Panc1 (cell line): ENCODE data around the gene FBLIM1. TPM values are rescaled to one million over a fixed set of nuclear protein-coding genes. Genes with fewer than 3 reads are reported as not detected.

Experiments used
- ATAC-seq: fragments of 200-7000 bp; cut with Tn5 transposase; 2 replicates; pipeline ENCODE4 v1.9.1; 2020; ENCODE audit warnings: mild to moderate bottlenecking, moderate library complexity
- BruUV-seq: library from RNA; stranded (reverse); fragments of 400-500 nt; replicated peaks from 2 replicates; lab custom pipeline; 2021; lab: Mats Ljungman, UMichigan
- CTCF ChIA-PET: fragments of 300-600 bp; sonication (Branson Sonifier 250); formaldehyde crosslinking; loops from one replicate; lab custom pipeline; 2022; ENCODE audit warnings: antibody characterized with exemption; lab: Charles Lee
- POLR2A ChIA-PET: fragments of 300-600 bp; sonication (Branson Sonifier 250); formaldehyde crosslinking; loops from one replicate; lab custom pipeline; 2022; ENCODE audit warnings: antibody characterized with exemption; lab: Charles Lee
- DNase-seq: peaks from one replicate; pipeline ENCODE4 v3.0.0-alpha.2; 2010; ENCODE audit warnings: low read depth, low spot score
- H3K27ac ChIP-seq: 2 replicates; pipeline ENCODE4 v1.5.1; 2011; ENCODE audit warnings: mild to moderate bottlenecking, low read length, inconsistent platforms
- H3K27me3 ChIP-seq: fragments of 200-500 bp; sonication (Bioruptor generic); 2 replicates; pipeline ENCODE4 v1.6.0; 2014; ENCODE audit warnings: low read length, inconsistent platforms; ENCODE audit not compliant: control insufficient read depth, insufficient read depth
- H3K36me3 ChIP-seq: fragments of 200-500 bp; sonication (Bioruptor generic); 2 replicates; pipeline ENCODE4 v1.5.1; 2014; ENCODE audit warnings: inconsistent platforms, mild to moderate bottlenecking, low read length, moderate library complexity; ENCODE audit not compliant: control insufficient read depth, insufficient read depth
- H3K4me1 ChIP-seq: 2 replicates; pipeline ENCODE4 v1.5.1; 2011; ENCODE audit warnings: inconsistent platforms, mild to moderate bottlenecking, low read length, moderate library complexity; ENCODE audit not compliant: control insufficient read depth, insufficient read depth
- H3K4me3 ChIP-seq, 2 experiments: 2 replicates each; pipeline ENCODE4 v1.5.1; 2011 to 2012; ENCODE audit warnings: low read depth in 2 of 2, low read length in 2 of 2, mild to moderate bottlenecking in 2 of 2, inconsistent platforms in 1 of 2, moderate library complexity in 1 of 2
- H3K9me3 ChIP-seq: fragments of 200-500 bp; sonication (Bioruptor generic); 2 replicates; pipeline ENCODE4 v1.5.1; 2014; ENCODE audit warnings: low read depth, mild to moderate bottlenecking, inconsistent platforms, low read length, moderate library complexity; ENCODE audit not compliant: control insufficient read depth, insufficient read depth
- CTCF ChIP-seq: fragments of 450-650 bp; IDR thresholded peaks from 2 replicates; pipeline ENCODE4 v1.5.1; 2017; ENCODE audit warnings: mild to moderate bottlenecking
- POLR2AphosphoS5 ChIP-seq: IDR thresholded peaks from 2 replicates; pipeline ENCODE4 v1.6.1; 2012; ENCODE audit warnings: mild to moderate bottlenecking, low read depth, low read length, moderate library complexity
- REST ChIP-seq, 2 experiments: IDR thresholded peaks; 2 replicates each; pipeline ENCODE4 v1.6.1; 2011 to 2012; ENCODE audit warnings: low read depth in 2 of 2, control low read depth in 1 of 2, low read length in 1 of 2, mild to moderate bottlenecking in 1 of 2, moderate library complexity in 1 of 2; ENCODE audit not compliant: insufficient read depth in 1 of 2
- SIN3A ChIP-seq: IDR thresholded peaks from 2 replicates; pipeline ENCODE4 v1.6.1; 2012; ENCODE audit warnings: low read depth, mild to moderate bottlenecking, low read length, moderate library complexity, borderline replicate concordance; ENCODE audit not compliant: insufficient read depth
- TCF7L2 ChIP-seq: IDR thresholded peaks from 2 replicates; pipeline ENCODE4 v1.6.1; 2011; ENCODE audit warnings: mild to moderate bottlenecking, low read depth, low read length, inconsistent platforms
- in situ Hi-C: cut with HindIII; loops from 2 replicates; pipeline ENCODE4 v1.10.0; 2016; ENCODE audit warnings: low sequenced_read_pairs, low pct_unique_long_range_greater_than_20kb
- intact Hi-C: fragments of 100-400 bp; cut with micrococcal nuclease; formaldehyde crosslinking; loops from one replicate; pipeline ENCODE4 v1.10.0; 2022; ENCODE audit not compliant: unreplicated experiment
- total RNA-seq: library from RNA; stranded (reverse); gene quantifications from one replicate; pipeline ENCODE4 v1.2.1, GENCODE V29; 2021; ENCODE audit not compliant: unreplicated experiment

FBLIM1 gene
- total RNA-seq, 1 experiment from 2014 or later: 4.3 TPM

- BruUV-seq: no TSS peak
- no peak overlapping the region for H3K4me3 ChIP-seq
- in situ Hi-C loops (no loop called here), intact Hi-C loops (no loop called here)
- no peaks in the 10 kb centered on the region for H3K4me1 ChIP-seq
- H3K36me3 ChIP-seq: no peaks in the 10 kb centered on the region
- ChIA-PET CTCF (no interaction called here), POLR2A (no interaction called here)
- H3K9me3 ChIP-seq: no peaks in the 10 kb centered on the region
- ATAC-seq (no peak), DNase-seq (no peak)
- no peak overlapping the region for H3K27ac ChIP-seq
- no peaks in the 10 kb centered on the region for H3K27me3 ChIP-seq
- TF ChIP-seq TCF7L2 (no peak), POLR2AphosphoS5 (no peak), REST (IDR thresholded peaks at IDR 0.05; ENCODE audit: insufficient read depth in 1 of 2, low read depth in 2 of 2, low read length in 1 of 2) (no peak), CTCF (no peak)
These were observed 29.5 kb upstream of the FBLIM1 start for GRCh38 chr1:15728937-15729657.

- no TSS peak for BruUV-seq
- DNase-seq (no peak), ATAC-seq (no peak)
- ChIA-PET POLR2A (no interaction called here), CTCF (no interaction called here)
- no peaks in the 10 kb centered on the region for H3K4me1 ChIP-seq
- H3K27me3 ChIP-seq: no peaks in the 10 kb centered on the region
- H3K36me3 ChIP-seq: no peaks in the 10 kb centered on the region
- in situ Hi-C loops (no loop called here), intact Hi-C loops (no loop called here)
- TF ChIP-seq POLR2AphosphoS5 (no peak), TCF7L2 (no peak), REST (IDR thresholded peaks at IDR 0.05; ENCODE audit: insufficient read depth in 1 of 2, low read depth in 2 of 2, low read length in 1 of 2) (no peak), SIN3A (no peak), CTCF (no peak)
- H3K4me3 ChIP-seq: no peak overlapping the region
- H3K27ac ChIP-seq: no peak overlapping the region
- no peaks in the 10 kb centered on the region for H3K9me3 ChIP-seq
These were observed 28.2 kb upstream of the FBLIM1 start for GRCh38 chr1:15730423-15730822.
